ENCODE results near the gene ZNF609. TPM values are rescaled to one million over a fixed set of nuclear protein-coding genes. Genes with fewer than 3 reads are reported as not detected.

Gene ZNF609
- polyA plus RNA-seq, 1 donor from 2014 or later: 11.8 TPM

DNA sequence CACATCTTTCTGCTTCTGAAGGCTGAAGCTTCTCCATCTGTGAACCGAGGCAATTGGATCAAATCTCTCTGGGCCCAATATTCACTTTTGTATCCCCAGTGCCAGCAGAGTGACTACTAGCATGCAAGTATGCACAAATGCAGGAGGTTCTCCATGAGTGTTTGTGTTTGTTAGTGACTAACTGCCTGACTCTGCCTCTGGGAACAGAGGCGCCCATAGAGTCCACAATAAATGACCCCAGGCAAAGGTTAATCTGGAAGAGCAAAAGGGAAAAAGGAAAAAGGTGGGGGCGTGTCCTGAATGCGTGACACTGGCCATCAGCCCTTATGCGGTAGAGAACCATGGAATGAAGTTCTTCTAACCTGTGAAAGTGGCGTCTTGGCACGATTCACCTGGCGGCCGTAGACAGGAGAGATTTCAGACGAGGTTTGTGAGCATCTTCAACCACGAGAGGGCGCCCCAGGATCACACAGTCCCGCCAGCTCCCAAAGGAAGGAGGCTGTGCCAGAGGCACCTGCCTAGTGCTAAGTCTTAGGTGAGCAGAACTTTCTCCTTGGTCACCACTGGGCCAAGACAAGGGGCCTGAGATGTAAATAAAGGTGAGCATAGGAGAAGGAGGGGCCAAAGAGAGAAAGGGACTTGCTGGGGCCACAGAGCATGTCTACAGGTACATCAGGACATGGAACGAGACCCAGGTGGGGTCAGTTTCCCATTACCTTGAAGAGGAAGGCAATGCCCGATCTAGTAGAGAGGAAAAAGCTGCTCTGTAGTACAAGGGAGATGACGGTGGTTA, 270.8 kb downstream of the ZNF609 start:
- Histone ChIP-seq H3K9me3 (ENCODE audit: low read length) (no peaks in the 10 kb centered on the region), H3K9ac (ENCODE audit: low read length) (no peak overlapping the region), H4K20me1 (ENCODE audit: insufficient read depth) (no peaks in the 10 kb centered on the region), H2AFZ (ENCODE audit: low read depth, low read length) (no peak overlapping the region), H3K4me3 (ENCODE audit: low read length) (no peak overlapping the region), H3K27ac (ENCODE audit: low read length) (no peak overlapping the region), H3K36me3 (ENCODE audit: insufficient read depth, low read length) (no peaks in the 10 kb centered on the region), H3K9me2 (ENCODE audit: insufficient read depth, low read length) (no peaks in the 10 kb centered on the region), H3F3A (ENCODE audit: insufficient read depth, low read length, poor library complexity, severe bottlenecking) (no peaks in the 10 kb centered on the region), H3K27me3 (ENCODE audit: insufficient read depth, low read depth, low read length) (no peaks in the 10 kb centered on the region), H3K79me2 (replicated peaks; ENCODE audit: insufficient read depth, low read length) (no peaks in the 10 kb centered on the region), H3K4me2 (ENCODE audit: low read length) (no peak overlapping the region)
- TF ChIP-seq RAD21 (conservative IDR thresholded peaks at IDR 0.05) (peak; percentile 98), EZH2 (IDR thresholded peaks at IDR 0.05; ENCODE audit: borderline replicate concordance, insufficient read depth, low read length, poor library complexity, severe bottlenecking) (no peak), POLR2AphosphoS5 (IDR thresholded peaks at IDR 0.05) (no peak), MXI1 (conservative IDR thresholded peaks at IDR 0.05; ENCODE audit: poor library complexity, severe bottlenecking) (no peak), EP300 (conservative IDR thresholded peaks at IDR 0.05; ENCODE audit: poor library complexity, severe bottlenecking) (no peak), SMC3 (conservative IDR thresholded peaks at IDR 0.05; ENCODE audit: poor library complexity) (peak; percentile 95), TAF1 (IDR thresholded peaks at IDR 0.05; ENCODE audit: low read depth) (no peak)
- TF ChIP-seq, protein P1, sequence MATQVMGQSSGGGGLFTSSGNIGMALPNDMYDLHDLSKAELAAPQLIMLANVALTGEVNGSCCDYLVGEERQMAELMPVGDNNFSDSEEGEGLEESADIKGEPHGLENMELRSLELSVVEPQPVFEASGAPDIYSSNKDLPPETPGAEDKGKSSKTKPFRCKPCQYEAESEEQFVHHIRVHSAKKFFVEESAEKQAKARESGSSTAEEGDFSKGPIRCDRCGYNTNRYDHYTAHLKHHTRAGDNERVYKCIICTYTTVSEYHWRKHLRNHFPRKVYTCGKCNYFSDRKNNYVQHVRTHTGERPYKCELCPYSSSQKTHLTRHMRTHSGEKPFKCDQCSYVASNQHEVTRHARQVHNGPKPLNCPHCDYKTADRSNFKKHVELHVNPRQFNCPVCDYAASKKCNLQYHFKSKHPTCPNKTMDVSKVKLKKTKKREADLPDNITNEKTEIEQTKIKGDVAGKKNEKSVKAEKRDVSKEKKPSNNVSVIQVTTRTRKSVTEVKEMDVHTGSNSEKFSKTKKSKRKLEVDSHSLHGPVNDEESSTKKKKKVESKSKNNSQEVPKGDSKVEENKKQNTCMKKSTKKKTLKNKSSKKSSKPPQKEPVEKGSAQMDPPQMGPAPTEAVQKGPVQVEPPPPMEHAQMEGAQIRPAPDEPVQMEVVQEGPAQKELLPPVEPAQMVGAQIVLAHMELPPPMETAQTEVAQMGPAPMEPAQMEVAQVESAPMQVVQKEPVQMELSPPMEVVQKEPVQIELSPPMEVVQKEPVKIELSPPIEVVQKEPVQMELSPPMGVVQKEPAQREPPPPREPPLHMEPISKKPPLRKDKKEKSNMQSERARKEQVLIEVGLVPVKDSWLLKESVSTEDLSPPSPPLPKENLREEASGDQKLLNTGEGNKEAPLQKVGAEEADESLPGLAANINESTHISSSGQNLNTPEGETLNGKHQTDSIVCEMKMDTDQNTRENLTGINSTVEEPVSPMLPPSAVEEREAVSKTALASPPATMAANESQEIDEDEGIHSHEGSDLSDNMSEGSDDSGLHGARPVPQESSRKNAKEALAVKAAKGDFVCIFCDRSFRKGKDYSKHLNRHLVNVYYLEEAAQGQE (IDR thresholded peaks at IDR 0.05; ENCODE audit: borderline replicate concordance): no peak
- TF ChIP-seq, protein P2, sequence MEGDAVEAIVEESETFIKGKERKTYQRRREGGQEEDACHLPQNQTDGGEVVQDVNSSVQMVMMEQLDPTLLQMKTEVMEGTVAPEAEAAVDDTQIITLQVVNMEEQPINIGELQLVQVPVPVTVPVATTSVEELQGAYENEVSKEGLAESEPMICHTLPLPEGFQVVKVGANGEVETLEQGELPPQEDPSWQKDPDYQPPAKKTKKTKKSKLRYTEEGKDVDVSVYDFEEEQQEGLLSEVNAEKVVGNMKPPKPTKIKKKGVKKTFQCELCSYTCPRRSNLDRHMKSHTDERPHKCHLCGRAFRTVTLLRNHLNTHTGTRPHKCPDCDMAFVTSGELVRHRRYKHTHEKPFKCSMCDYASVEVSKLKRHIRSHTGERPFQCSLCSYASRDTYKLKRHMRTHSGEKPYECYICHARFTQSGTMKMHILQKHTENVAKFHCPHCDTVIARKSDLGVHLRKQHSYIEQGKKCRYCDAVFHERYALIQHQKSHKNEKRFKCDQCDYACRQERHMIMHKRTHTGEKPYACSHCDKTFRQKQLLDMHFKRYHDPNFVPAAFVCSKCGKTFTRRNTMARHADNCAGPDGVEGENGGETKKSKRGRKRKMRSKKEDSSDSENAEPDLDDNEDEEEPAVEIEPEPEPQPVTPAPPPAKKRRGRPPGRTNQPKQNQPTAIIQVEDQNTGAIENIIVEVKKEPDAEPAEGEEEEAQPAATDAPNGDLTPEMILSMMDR (IDR thresholded peaks at IDR 0.05; ENCODE audit: poor library complexity, severe bottlenecking): peak; percentile 94

DNA sequence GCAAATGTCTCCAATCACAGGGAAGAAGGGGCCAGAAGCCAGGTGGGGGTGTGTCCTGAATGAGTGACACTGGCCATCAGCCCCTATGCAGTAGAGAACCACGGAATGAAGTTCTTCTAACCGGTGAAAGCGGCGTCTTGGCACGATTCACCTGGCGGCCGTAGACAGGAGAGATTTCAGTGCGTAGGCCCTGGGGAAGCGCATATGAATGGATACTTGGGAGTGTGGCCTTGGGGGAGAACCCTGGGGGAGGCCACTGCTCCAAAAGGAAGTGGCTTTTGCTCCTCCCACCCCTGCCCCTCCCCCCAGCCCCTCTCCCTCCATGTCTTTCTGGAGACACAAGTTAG, 271.4 kb downstream of the ZNF609 start:
- no peak overlapping the region for H3K4me2 ChIP-seq (ENCODE audit: low read length)
- no peaks in the 10 kb centered on the region for H4K20me1 ChIP-seq (ENCODE audit: insufficient read depth)
- no peak overlapping the region for H3K27ac ChIP-seq (ENCODE audit: low read length)
- TF ChIP-seq, protein P1 (IDR thresholded peaks at IDR 0.05; ENCODE audit: borderline replicate concordance): no peak
- TF ChIP-seq EP300 (conservative IDR thresholded peaks at IDR 0.05; ENCODE audit: poor library complexity, severe bottlenecking) (no peak), POLR2AphosphoS5 (IDR thresholded peaks at IDR 0.05) (no peak), RAD21 (conservative IDR thresholded peaks at IDR 0.05) (no peak), EZH2 (IDR thresholded peaks at IDR 0.05; ENCODE audit: borderline replicate concordance, insufficient read depth, low read length, poor library complexity, severe bottlenecking) (no peak), MXI1 (conservative IDR thresholded peaks at IDR 0.05; ENCODE audit: poor library complexity, severe bottlenecking) (no peak)
- H3K27me3 ChIP-seq (ENCODE audit: insufficient read depth, low read depth, low read length): no peaks in the 10 kb centered on the region
- no peaks in the 10 kb centered on the region for H3K9me2 ChIP-seq (ENCODE audit: insufficient read depth, low read length)
- H3F3A ChIP-seq (ENCODE audit: insufficient read depth, low read length, poor library complexity, severe bottlenecking): no peaks in the 10 kb centered on the region
- no peak overlapping the region for H3K9ac ChIP-seq (ENCODE audit: low read length)
- no peaks in the 10 kb centered on the region for H3K79me2 ChIP-seq (replicated peaks; ENCODE audit: insufficient read depth, low read length)
- no peak overlapping the region for H2AFZ ChIP-seq (ENCODE audit: low read depth, low read length)
- no peaks in the 10 kb centered on the region for H3K36me3 ChIP-seq (ENCODE audit: insufficient read depth, low read length)
- no peak overlapping the region for H3K4me3 ChIP-seq (ENCODE audit: low read length)
- H3K9me3 ChIP-seq (ENCODE audit: low read length): no peaks in the 10 kb centered on the region

All from neural cell (in vitro differentiated cells).